ENCODE measurements around the gene ACKR3. TPM values are rescaled to one million over a fixed set of nuclear protein-coding genes. Genes with fewer than 3 reads are reported as not detected.
A peak's percentile ranks its signal among the peaks of the same experiment; 100 is the strongest.

ACKR3 gene
- total and polyA plus RNA-seq, 2 donors (not counting 1 experiment from before 2014, with no cell fraction given), result 0.17 to 1.5 TPM

DNA sequence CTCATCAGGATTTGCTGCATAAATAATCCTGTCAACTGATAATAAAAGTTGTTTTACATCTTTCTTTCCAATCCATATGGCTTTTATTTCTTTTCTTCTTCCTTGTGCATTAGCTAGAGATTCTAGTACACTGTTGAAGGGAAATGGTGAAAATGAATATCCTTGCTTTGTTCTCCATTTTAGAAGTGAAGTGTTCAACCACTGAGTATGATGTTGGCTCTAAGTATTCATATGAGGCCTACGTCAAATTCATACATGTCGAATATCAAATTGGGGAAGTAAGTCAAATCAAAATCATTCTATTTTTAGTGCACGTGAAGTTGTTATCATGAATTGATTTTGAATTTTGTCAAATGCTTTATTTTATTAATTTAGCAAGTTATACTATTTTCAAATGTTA lies 7.8 kb upstream of the ACKR3 start:
- H3K79me2 ChIP-seq (ENCODE audit: control insufficient read depth, insufficient read depth, low read length), result no peaks in the 10 kb centered on the region
- no peaks in the 10 kb centered on the region for H3K9me3 ChIP-seq (ENCODE audit: control insufficient read depth, insufficient read depth, low read depth, low read length)
- H3K36me3 ChIP-seq (ENCODE audit: control insufficient read depth, insufficient read depth, low read length), result no peaks in the 10 kb centered on the region
- no peak for TF ChIP-seq EZH2 (IDR thresholded peaks at IDR 0.05; ENCODE audit: low read length, missing control alignments)
- TF ChIP-seq, protein P1, sequence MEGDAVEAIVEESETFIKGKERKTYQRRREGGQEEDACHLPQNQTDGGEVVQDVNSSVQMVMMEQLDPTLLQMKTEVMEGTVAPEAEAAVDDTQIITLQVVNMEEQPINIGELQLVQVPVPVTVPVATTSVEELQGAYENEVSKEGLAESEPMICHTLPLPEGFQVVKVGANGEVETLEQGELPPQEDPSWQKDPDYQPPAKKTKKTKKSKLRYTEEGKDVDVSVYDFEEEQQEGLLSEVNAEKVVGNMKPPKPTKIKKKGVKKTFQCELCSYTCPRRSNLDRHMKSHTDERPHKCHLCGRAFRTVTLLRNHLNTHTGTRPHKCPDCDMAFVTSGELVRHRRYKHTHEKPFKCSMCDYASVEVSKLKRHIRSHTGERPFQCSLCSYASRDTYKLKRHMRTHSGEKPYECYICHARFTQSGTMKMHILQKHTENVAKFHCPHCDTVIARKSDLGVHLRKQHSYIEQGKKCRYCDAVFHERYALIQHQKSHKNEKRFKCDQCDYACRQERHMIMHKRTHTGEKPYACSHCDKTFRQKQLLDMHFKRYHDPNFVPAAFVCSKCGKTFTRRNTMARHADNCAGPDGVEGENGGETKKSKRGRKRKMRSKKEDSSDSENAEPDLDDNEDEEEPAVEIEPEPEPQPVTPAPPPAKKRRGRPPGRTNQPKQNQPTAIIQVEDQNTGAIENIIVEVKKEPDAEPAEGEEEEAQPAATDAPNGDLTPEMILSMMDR (conservative IDR thresholded peaks at IDR 0.05 in 1 of 2, IDR thresholded peaks at IDR 0.05 in 1 of 2; ENCODE audit: low read depth in 1 of 2, low read length in 2 of 2), result no peak
- H3K9ac ChIP-seq (ENCODE audit: insufficient read depth, low read length), result no peak overlapping the region
- no peaks in the 10 kb centered on the region for H3K4me1 ChIP-seq (ENCODE audit: control insufficient read depth, extremely low read depth, insufficient read depth, low read length)
- no peaks in the 10 kb centered on the region for H3K27me3 ChIP-seq (ENCODE audit: control insufficient read depth, insufficient read depth, low read length)
- no peak overlapping the region for H3K4me2 ChIP-seq (ENCODE audit: extremely low read depth, insufficient read depth, low read length)
- DNase-seq (ENCODE audit: low read depth in 2 of 2), result no peak
- H2AFZ ChIP-seq (ENCODE audit: low read length), result no peak overlapping the region
- no peaks in the 10 kb centered on the region for H4K20me1 ChIP-seq (ENCODE audit: control insufficient read depth, extremely low read depth, insufficient read depth, low read length)
- H3K4me3 ChIP-seq (replicated peaks in 1 of 4; ENCODE audit: control extremely low read depth in 1 of 4, insufficient read depth in 1 of 4, low read depth in 3 of 4, low read length in 4 of 4), result no peak overlapping the region
- H3K27ac ChIP-seq (ENCODE audit: insufficient read depth, low read length), result no peak overlapping the region

DNA sequence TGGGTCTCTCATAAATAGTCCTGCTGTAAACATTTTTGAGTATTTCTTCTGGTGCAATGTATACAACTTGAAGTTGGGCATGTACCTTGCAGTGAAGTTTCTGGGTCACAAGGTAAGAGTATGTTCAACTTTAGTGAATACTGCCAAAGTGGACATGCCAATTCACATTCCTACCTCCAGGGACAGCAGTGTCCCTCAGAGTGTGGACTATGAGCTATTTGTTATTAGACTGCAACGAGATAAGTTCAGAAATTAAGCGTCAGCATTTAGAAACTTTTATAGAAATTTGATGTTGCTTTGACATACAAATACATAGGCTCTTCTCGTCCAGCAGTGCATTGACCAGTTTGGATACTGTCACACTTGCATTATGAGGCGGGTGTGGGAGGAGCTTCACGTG lies 7.2 kb upstream of the ACKR3 start:
- peak in 1 of 2 donors; percentile 30 for DNase-seq (ENCODE audit: low read depth in 2 of 2)
- Histone ChIP-seq H3K27me3 (ENCODE audit: control insufficient read depth, insufficient read depth, low read length) (no peaks in the 10 kb centered on the region), H3K9ac (ENCODE audit: insufficient read depth, low read length) (no peak overlapping the region), H3K4me2 (ENCODE audit: extremely low read depth, insufficient read depth, low read length) (no peak overlapping the region), H4K20me1 (ENCODE audit: control insufficient read depth, extremely low read depth, insufficient read depth, low read length) (no peaks in the 10 kb centered on the region), H3K9me3 (ENCODE audit: control insufficient read depth, insufficient read depth, low read depth, low read length) (no peaks in the 10 kb centered on the region), H3K36me3 (ENCODE audit: control insufficient read depth, insufficient read depth, low read length) (no peaks in the 10 kb centered on the region), H2AFZ (ENCODE audit: low read length) (no peak overlapping the region), H3K4me3 (replicated peaks in 1 of 4; ENCODE audit: control extremely low read depth in 1 of 4, insufficient read depth in 1 of 4, low read depth in 3 of 4, low read length in 4 of 4) (no peak overlapping the region), H3K27ac (ENCODE audit: insufficient read depth, low read length) (no peak overlapping the region), H3K79me2 (ENCODE audit: control insufficient read depth, insufficient read depth, low read length) (no peaks in the 10 kb centered on the region), H3K4me1 (ENCODE audit: control insufficient read depth, extremely low read depth, insufficient read depth, low read length) (no peaks in the 10 kb centered on the region)
- no peak for TF ChIP-seq EZH2 (IDR thresholded peaks at IDR 0.05; ENCODE audit: low read length, missing control alignments)
- TF ChIP-seq, protein P1 (conservative IDR thresholded peaks at IDR 0.05 in 1 of 2, IDR thresholded peaks at IDR 0.05 in 1 of 2; ENCODE audit: low read depth in 1 of 2, low read length in 2 of 2), result peak; percentile 42 to 65

DNA sequence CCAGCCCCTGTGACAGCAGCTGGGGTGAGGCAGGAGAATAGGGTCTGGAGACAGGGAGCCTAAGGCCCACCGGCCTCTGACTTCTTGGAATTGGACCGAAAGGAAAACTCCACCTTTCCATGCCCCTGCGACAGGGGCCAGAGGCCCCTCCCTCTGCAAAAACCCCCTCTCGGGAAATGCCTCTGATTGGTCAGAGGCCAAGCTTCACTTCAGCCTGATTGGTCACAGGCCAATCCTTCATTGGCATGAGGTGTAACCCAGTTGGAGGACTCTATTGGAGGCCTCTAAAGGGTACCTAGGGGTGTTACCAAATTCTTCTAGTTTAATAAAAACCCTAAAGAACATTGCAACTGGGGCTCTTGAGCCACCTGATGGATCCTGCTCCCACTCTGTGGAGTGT lies 5.7 kb upstream of the ACKR3 start:
- Histone ChIP-seq H3K9ac (ENCODE audit: insufficient read depth, low read length) (no peak overlapping the region), H2AFZ (ENCODE audit: low read length) (no peak overlapping the region), H3K27ac (ENCODE audit: insufficient read depth, low read length) (no peak overlapping the region), H3K79me2 (ENCODE audit: control insufficient read depth, insufficient read depth, low read length) (no peaks in the 10 kb centered on the region), H3K4me2 (ENCODE audit: extremely low read depth, insufficient read depth, low read length) (no peak overlapping the region), H4K20me1 (ENCODE audit: control insufficient read depth, extremely low read depth, insufficient read depth, low read length) (no peaks in the 10 kb centered on the region), H3K9me3 (ENCODE audit: control insufficient read depth, insufficient read depth, low read depth, low read length) (no peaks in the 10 kb centered on the region), H3K36me3 (ENCODE audit: control insufficient read depth, insufficient read depth, low read length) (no peaks in the 10 kb centered on the region), H3K27me3 (ENCODE audit: control insufficient read depth, insufficient read depth, low read length) (peaks cover 10% of the 10 kb centered on the region), H3K4me3 (replicated peaks in 1 of 4; ENCODE audit: control extremely low read depth in 1 of 4, insufficient read depth in 1 of 4, low read depth in 3 of 4, low read length in 4 of 4) (no peak overlapping the region), H3K4me1 (ENCODE audit: control insufficient read depth, extremely low read depth, insufficient read depth, low read length) (no peaks in the 10 kb centered on the region)
- DNase-seq (ENCODE audit: low read depth in 2 of 2), result no peak
- TF ChIP-seq, protein P1 (conservative IDR thresholded peaks at IDR 0.05 in 1 of 2, IDR thresholded peaks at IDR 0.05 in 1 of 2; ENCODE audit: low read depth in 1 of 2, low read length in 2 of 2), result no peak
- TF ChIP-seq EZH2 (IDR thresholded peaks at IDR 0.05; ENCODE audit: low read length, missing control alignments), result no peak
